Activated T-helper 1 cell treated with anti-CD3 and anti-CD28 coated beads, Interleukin-12 subunit alpha, Interleukin-12 subunit beta, Interleukin-2, Interleukin-4 antibody, amounts not matched to agents 30 ng/mL and 10 ng/mL and 1 ng/mL, durations not matched to agents 14 hours and 24 hours and 36 hours (primary cell): ENCODE data around the gene RAD50. TPM values are rescaled to one million over a fixed set of nuclear protein-coding genes. Genes with fewer than 3 reads are reported as not detected.
"Not testable (repeated sequence)": the region's sequence is repeated elsewhere in the genome, so short reads cannot be mapped to it uniquely, and the experiment has no call there.

Source experiments
- DNase-seq: peaks from one replicate; pipeline ENCODE4 v3.0.0; 2021; ENCODE audit warnings: low spot score
- H3K27ac Mint-ChIP-seq: one replicate; pipeline ENCODE4 v1.8.0; 2021; ENCODE audit warnings: mild to moderate bottlenecking, mixed read lengths
- H3K27me3 Mint-ChIP-seq: one replicate; pipeline ENCODE4 v1.8.0; 2022; ENCODE audit warnings: mild to moderate bottlenecking, moderate library complexity, mixed read lengths; ENCODE audit not compliant: insufficient read depth
- H3K36me3 Mint-ChIP-seq: one replicate; pipeline ENCODE4 v1.8.0; 2021; ENCODE audit warnings: low read depth, mixed read lengths
- H3K4me1 Mint-ChIP-seq: one replicate; pipeline ENCODE4 v1.8.0; 2021; ENCODE audit warnings: low read depth, mixed read lengths
- H3K4me3 Mint-ChIP-seq: one replicate; pipeline ENCODE4 v1.8.0; 2021; ENCODE audit warnings: mild to moderate bottlenecking, moderate library complexity, mixed read lengths
- H3K9me3 Mint-ChIP-seq: one replicate; pipeline ENCODE4 v1.8.0; 2021; ENCODE audit warnings: mixed read lengths
- intact Hi-C: fragments of 100-400 bp; cut with micrococcal nuclease; formaldehyde crosslinking; loops from one replicate; pipeline ENCODE4 v1.15.1; 2024
- total RNA-seq: library from RNA; stranded (reverse); gene quantifications from 2 replicates; pipeline ENCODE4 v1.2.3, GENCODE V29; 2022

Gene RAD50
- total RNA-seq, 1 donor from 2014 or later, result 33.0 TPM

DNA sequence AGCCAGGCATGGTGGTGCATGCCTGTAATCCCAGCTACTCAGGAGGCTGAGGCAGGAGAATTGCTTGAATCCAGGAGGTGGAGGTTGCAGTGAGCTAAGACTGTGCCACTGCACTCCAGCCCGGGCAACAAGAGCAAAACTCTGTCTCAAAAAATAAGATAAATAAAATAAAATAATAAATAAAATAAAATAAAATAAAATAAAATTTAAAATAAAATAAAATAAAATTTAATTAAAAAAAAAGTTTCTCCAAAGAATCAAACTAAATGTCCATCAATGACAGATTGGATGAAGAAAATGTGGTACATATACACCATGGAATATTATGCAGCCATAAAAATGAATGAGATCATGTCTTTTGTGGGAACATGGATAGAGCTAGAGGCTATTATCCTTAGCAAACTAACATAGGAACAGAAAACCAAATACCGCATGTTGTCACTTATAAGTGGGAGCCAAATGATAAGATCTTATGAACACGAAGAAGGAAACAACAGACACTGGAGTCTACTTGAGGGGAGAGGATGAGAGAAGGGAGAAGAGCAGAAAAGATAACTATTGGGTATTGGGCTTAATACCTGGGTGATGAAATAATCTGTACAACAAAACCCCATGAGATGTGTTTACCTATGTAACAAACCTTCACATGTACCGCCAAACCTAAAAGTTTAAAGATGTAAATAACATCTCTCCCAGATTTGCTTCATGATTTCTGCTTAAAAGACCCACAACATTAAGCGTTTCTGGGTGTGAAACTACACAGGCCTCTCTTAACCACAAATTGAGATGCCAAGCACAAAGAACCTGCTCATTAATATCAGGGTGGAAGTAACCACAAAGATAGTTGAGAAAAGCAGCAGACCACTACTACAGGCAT is 135.2 kb downstream of the RAD50 start:
- peaks cover 28% of the 10 kb centered on the region for H3K4me1 Mint-ChIP-seq
- intact Hi-C loops, H3K27me3 Mint-ChIP-seq, DNase-seq, H3K9me3 Mint-ChIP-seq, H3K4me3 Mint-ChIP-seq: not testable (repeated sequence)
- peak overlapping the region; percentile 55 for H3K27ac Mint-ChIP-seq
- peaks cover 27% of the 10 kb centered on the region for H3K36me3 Mint-ChIP-seq

DNA sequence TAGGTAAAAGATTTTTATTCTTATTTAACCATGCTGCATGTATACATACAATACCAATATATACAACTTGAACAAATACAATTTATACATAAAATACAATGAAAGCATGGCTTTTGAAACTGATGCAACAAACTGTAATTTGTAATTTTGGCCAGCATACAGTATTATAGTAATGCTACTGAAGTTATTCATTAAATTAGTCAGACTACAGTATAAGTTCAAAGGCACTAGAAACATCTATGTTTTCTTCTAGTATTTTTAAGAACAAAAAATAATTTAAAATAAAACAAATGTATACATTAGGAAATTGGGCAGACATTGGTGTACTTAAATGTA is 135.8 kb downstream of the RAD50 start:
- Mint-ChIP-seq H3K27ac (no peak overlapping the region), H3K4me3 (no peak overlapping the region), H3K27me3 (no peaks in the 10 kb centered on the region), H3K36me3 (peaks cover 31% of the 10 kb centered on the region), H3K9me3 (no peaks in the 10 kb centered on the region), H3K4me1 (peaks cover 28% of the 10 kb centered on the region)
- intact Hi-C loops, result no loop called here
- no peak for DNase-seq

Other genes starting within 250 kb of the RAD50 start
- gene SLC22A5, start 187.3 kb upstream of the RAD50 start, total RNA-seq, result 4.3 and 6.2 TPM in 2 replicates
- gene IRF1, start 66.2 kb upstream of the RAD50 start, total RNA-seq, result 190 and 198 TPM in 2 replicates
- 1.5 and 2.2 TPM in 2 replicates for gene IL5, start 13.5 kb upstream of the RAD50 start, total RNA-seq
- gene IL13, start 101.2 kb downstream of the RAD50 start, total RNA-seq, result 294 and 308 TPM in 2 replicates
- gene IL4, start 117.0 kb downstream of the RAD50 start, total RNA-seq, result 56.9 and 57.1 TPM in 2 replicates
- gene KIF3A, start 180.6 kb downstream of the RAD50 start, total RNA-seq, result 58.5 and 66.9 TPM in 2 replicates
- gene CCNI2, start 190.4 kb downstream of the RAD50 start, total RNA-seq, result 52.5 and 55.6 TPM in 2 replicates
- 45.8 and 46.2 TPM in 2 replicates for gene SEPTIN8, start 220.3 kb downstream of the RAD50 start, total RNA-seq